Fibroblast of skin of scalp (primary cell): ENCODE results near the gene RMND1.
"Not testable (repeated sequence)": the region's sequence is repeated elsewhere in the genome, so short reads cannot be mapped to it uniquely, and the experiment has no call there.

Experiments used
- DNase-seq: peaks from one replicate; pipeline ENCODE4 v3.0.0-alpha.2; 2013

The RMND1 gene

GRCh38 chr6:151381722-151382121 lies 70.2 kb downstream of the RMND1 start:
- no peak for DNase-seq

DNA sequence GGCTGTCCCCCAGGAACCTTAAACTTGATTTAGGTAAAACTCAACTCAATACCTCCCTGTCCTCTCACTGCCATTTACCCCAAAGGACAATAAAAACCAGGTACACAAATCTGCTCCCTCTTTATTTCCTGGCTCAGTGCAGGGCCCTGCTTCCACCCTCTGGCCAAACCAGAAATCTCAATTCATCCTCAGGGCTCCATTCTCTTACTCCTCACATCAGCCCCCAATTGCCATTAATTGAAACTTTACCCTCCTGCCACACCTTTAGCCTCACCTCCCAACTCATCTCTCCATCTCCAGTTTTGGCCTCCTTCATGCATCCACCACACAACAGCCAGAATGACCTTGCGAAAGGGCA lies 71.1 kb downstream of the RMND1 start:
- no peak for DNase-seq

DNA sequence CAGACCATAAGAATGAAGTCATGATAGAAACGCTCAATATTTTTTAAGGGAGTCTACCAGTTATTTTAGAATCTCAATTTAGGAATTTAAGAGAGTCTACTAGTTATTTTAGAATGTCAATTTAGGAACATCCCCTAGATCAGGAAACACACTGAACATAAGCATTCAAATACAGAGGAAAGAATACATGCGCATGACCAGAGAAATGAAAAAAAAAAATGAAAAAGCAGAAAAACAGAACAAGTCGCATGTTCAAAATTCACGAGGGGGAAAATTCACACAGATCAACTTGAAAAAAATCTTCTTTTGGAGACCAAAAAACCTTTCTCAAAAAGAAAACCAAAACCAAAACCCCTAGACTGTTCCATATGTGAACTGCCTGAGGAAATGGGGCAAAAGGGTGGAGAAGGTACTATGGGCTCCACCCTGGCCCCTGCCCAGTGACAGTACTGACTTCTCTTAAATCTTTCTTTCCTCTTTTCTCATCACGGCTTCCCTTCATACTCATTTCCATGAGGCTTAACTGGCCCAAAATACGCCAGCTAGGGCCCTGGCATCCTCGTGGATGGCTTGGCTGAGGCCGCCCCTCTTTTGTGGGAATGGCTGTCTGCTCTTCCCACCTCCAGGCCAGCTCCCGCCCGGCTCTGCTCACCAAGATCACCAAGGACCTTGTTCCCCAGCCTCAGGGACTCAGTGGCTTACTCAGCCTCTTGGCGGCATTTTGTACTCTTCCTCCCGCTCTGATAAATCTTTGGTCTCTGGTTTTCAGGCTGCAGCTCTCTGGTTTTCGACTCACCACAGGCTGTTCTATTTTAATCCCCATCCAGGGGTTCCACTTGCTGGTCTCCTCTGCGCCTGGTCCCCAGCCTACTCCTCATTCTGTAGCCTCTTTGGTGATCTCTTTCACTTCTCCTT lies 71.7 kb downstream of the RMND1 start:
- no peak for DNase-seq

DNA sequence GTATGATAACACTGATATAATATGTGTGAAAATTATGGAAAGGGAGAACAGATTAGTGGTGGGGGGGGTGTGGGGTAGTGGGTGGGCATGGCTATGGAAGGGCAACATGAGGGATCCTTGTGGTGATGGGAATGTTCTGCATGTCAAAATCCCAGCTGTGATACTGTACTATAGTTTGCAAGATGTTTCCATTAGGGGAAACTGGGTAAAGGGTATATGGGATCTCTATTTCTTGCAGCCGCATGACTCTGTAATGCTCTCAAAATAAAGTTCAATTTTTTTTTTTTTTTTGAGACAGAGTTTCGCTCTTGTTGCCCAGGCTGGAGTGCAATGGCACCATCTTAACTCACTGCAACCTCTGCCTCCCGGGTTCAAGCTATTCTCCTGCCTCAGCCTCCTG lies 74.8 kb downstream of the RMND1 start:
- no peak for DNase-seq

DNA sequence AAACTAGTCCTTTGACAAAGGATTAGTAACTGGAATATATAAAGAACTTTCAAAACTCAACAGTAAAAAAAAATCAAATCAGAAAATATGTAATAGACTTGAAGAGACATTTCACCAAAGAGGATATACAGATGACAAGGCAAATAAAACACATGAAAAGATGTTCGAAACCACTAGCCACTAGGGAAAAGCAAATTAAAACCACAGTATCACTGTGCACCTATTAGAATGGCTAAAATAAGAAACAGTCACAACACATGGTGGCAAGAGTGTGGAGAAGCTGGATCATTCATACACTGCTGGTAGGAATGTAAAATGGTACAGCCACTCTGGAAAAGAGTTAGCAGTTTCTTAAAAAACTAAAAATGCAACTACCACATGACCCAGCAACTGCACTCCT lies 75.5 kb downstream of the RMND1 start:
- DNase-seq = peak; percentile 43

GRCh38 chr6:151375833-151376232 lies 76.1 kb downstream of the RMND1 start:
- DNase-seq = no peak

- no peak for DNase-seq
Measured at GRCh38 chr6:151374036-151374683, 77.8 kb downstream of the RMND1 start.

DNA sequence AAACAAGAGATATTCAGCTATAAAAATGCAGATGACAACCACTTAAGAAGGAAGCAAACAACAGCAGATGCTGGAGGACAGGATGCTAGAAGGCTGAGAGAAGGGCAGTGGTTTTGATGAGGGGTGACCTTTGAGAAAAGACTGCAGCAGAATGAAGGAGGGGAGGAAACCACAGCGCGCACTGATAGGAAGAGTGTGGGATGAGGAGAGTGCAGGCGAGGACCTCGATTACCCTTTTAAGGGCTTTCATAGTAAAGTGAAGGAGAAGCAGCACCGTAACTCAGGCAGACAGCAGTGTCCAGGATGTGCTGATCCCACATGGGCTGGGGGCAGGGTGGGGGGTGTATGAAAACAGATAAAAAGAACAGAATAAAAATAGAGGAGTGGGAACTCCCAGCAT lies 79.8 kb downstream of the RMND1 start:
- DNase-seq = no peak

- peak; percentile 36 for DNase-seq
Measured at GRCh38 chr6:151370509-151371078, 81.3 kb downstream of the RMND1 start.

GRCh38 chr6:151365233-151365632 lies 86.7 kb downstream of the RMND1 start:
- no peak for DNase-seq

GRCh38 chr6:151359486-151359885 lies 92.4 kb downstream of the RMND1 start:
- no peak for DNase-seq

DNA sequence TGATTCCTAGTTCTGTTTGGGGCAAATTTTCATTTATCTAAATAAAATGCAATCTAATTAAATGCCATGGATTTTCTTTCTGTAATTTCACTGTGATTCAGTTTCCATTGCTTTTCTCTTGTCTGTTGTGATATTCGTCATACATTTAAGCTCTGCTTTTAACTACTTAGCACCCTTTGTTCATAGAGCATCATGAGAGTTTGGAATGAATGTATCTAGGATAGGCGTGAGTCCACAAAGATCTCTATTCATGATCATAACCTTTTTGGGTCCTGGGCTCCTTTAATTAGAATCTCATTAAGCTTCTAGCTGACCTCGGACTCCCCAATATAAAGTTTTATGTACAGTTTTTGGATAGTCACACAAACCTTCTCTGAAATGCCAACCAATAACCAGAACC lies 93.5 kb downstream of the RMND1 start:
- DNase-seq = no peak

DNA sequence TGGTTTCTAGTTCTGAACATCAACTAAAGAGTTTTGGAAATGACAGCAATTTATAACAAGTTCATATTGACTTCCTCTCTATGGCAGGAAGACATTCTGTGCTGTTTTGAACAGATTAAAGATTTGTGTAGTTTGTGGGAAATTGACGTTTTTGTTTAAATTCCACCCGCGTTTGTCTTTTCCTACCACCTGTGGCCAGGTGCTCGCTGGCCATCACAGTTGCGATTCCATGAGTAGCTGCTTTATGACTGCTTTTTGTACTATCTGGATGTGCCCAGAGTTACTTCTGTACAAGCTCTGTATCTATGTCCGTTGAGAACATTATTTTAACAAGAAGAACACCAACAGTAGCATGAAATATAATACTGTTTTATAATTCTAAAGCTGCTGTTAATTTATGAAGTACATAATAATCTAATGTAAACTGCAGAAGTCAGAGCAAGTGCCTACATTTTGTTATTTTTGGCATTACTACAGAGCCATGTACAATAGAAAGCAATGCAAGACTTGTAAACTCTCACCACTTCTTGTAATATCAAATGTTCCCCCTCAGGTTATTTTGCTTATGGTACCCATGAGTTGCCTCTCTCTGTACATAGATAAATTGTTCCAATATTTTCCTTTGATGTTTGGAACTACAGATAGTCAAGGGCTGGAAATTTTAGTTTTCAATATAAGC lies 94.0 kb downstream of the RMND1 start:
- no peak for DNase-seq

- DNase-seq = not testable (repeated sequence)
Measured at GRCh38 chr6:151356983-151357382, 94.9 kb downstream of the RMND1 start.
